ENCODE measurements around the gene AHCY. TPM values are rescaled to one million over a fixed set of nuclear protein-coding genes. Genes with fewer than 3 reads are reported as not detected.
"Not testable (repeated sequence)": the region's sequence is repeated elsewhere in the genome, so short reads cannot be mapped to it uniquely, and the experiment has no call there.

AHCY gene
- total RNA-seq, 1 donor from 2014 or later: 77.9 TPM

DNA sequence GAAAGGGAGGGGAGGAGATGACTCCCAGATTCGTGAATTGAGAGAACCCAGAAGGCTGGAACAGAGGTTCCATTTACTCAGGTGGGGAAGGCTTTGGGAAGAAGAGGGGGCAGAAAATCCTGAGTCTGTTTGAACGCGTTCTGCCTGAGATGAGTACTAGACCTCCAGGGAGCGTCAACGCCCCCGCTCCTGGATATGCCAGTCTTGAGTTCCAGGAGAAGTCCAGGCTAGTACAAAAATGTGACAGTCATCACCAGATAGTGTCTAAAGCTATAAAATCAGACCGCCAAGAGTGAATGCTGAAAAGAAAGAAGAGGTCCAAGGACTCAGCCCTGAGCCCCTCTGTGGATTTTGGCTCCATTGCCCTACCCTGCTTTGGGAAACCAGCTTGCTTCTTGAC is 8.6 kb downstream of the AHCY start:
- TF ChIP-seq, protein P1, sequence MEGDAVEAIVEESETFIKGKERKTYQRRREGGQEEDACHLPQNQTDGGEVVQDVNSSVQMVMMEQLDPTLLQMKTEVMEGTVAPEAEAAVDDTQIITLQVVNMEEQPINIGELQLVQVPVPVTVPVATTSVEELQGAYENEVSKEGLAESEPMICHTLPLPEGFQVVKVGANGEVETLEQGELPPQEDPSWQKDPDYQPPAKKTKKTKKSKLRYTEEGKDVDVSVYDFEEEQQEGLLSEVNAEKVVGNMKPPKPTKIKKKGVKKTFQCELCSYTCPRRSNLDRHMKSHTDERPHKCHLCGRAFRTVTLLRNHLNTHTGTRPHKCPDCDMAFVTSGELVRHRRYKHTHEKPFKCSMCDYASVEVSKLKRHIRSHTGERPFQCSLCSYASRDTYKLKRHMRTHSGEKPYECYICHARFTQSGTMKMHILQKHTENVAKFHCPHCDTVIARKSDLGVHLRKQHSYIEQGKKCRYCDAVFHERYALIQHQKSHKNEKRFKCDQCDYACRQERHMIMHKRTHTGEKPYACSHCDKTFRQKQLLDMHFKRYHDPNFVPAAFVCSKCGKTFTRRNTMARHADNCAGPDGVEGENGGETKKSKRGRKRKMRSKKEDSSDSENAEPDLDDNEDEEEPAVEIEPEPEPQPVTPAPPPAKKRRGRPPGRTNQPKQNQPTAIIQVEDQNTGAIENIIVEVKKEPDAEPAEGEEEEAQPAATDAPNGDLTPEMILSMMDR (IDR thresholded peaks at IDR 0.05): no peak
- intact Hi-C loops (cut with micrococcal nuclease): no loop called here
- DNase-seq (no peak), ATAC-seq (ENCODE audit: low read depth) (no peak)
- Mint-ChIP-seq H3K4me3 (no peak overlapping the region), H3K36me3 (ENCODE audit: low read depth) (peaks cover 59% of the 10 kb centered on the region), H3K9me3 (no peaks in the 10 kb centered on the region), H3K4me1 (no peaks in the 10 kb centered on the region), H3K27ac (no peak overlapping the region), H3K27me3 (no peaks in the 10 kb centered on the region)
- CTCF ChIA-PET: no interaction called here
- POLR2A ChIA-PET: no interaction called here

GRCh38 chr20:34293589-34293988 is 9.6 kb downstream of the AHCY start:
- ATAC-seq (ENCODE audit: low read depth) (no peak), DNase-seq (no peak)
- ChIA-PET POLR2A (no interaction called here), CTCF (no interaction called here)
- Mint-ChIP-seq H3K4me3 (no peak overlapping the region), H3K9me3 (no peaks in the 10 kb centered on the region), H3K27me3 (no peaks in the 10 kb centered on the region), H3K36me3 (ENCODE audit: low read depth) (peaks cover 63% of the 10 kb centered on the region), H3K27ac (no peak overlapping the region), H3K4me1 (no peaks in the 10 kb centered on the region)
- intact Hi-C loops (cut with micrococcal nuclease): no loop called here
- TF ChIP-seq, protein P1 (IDR thresholded peaks at IDR 0.05): no peak

GRCh38 chr20:34293119-34293518 is 10.0 kb downstream of the AHCY start:
- intact Hi-C loops (cut with micrococcal nuclease): no loop called here

GRCh38 chr20:34292496-34292895 is 10.7 kb downstream of the AHCY start:
- H3K36me3 Mint-ChIP-seq (ENCODE audit: low read depth): peaks cover 72% of the 10 kb centered on the region

More at GRCh38 chr20:34293119-34293518, 10.0 kb downstream of the AHCY start:
- DNase-seq (no peak), ATAC-seq (ENCODE audit: low read depth) (no peak)
- Mint-ChIP-seq H3K27me3 (no peaks in the 10 kb centered on the region), H3K27ac (no peak overlapping the region), H3K9me3 (no peaks in the 10 kb centered on the region), H3K4me1 (no peaks in the 10 kb centered on the region), H3K4me3 (no peak overlapping the region), H3K36me3 (ENCODE audit: low read depth) (peaks cover 67% of the 10 kb centered on the region)
- CTCF ChIA-PET: no interaction called here
- TF ChIP-seq, protein P1 (IDR thresholded peaks at IDR 0.05): no peak
- POLR2A ChIA-PET: interaction anchor here (0.5 kb wide), 1 partner anchor 26 kb away, joined by 3 read pairs; no protein-coding TSS in a partner anchor

DNA sequence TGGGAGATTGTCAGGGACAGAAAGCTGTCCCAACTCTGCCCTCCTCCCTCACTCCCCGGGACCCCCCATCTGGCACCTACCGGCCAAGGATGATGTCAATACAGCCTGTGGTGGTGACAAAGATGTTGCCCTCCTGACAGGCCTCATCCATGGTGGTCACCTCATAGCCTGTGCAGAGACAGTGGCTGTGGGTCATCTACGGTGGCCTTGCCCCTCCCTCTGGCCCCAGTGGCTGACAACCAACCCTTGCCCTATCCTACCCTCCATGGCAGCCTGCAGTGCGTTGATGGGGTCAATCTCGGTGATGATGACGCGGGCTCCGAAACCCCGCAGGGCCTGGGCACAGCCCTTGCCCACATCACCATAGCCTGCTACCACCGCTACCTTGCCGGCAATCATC is 12.7 kb downstream of the AHCY start:
- ChIA-PET CTCF (no interaction called here), POLR2A (interaction anchor here (0.5 kb wide), 1 partner anchor 19 kb away, joined by 3 read pairs; no protein-coding TSS in a partner anchor)
- peaks cover 75% of the 10 kb centered on the region for H3K36me3 Mint-ChIP-seq (ENCODE audit: low read depth)
- H3K27me3 Mint-ChIP-seq: no peaks in the 10 kb centered on the region
- ATAC-seq (ENCODE audit: low read depth) (no peak), DNase-seq (no peak)
- intact Hi-C loops (cut with micrococcal nuclease): no loop called here
- TF ChIP-seq, protein P1 (IDR thresholded peaks at IDR 0.05): no peak
- H3K4me1 Mint-ChIP-seq: no peaks in the 10 kb centered on the region
- H3K9me3 Mint-ChIP-seq: no peaks in the 10 kb centered on the region
- H3K27ac Mint-ChIP-seq: no peak overlapping the region
- no peak overlapping the region for H3K4me3 Mint-ChIP-seq

More at GRCh38 chr20:34292496-34292895, 10.7 kb downstream of the AHCY start:
- ChIA-PET CTCF (no interaction called here), POLR2A (interaction anchor here (0.5 kb wide), 1 partner anchor 27 kb away, joined by 3 read pairs; no protein-coding TSS in a partner anchor)
- Mint-ChIP-seq H3K4me1 (no peaks in the 10 kb centered on the region), H3K27ac (no peak overlapping the region), H3K27me3 (no peaks in the 10 kb centered on the region), H3K4me3 (no peak overlapping the region), H3K9me3 (no peaks in the 10 kb centered on the region)
- ATAC-seq (ENCODE audit: low read depth) (no peak), DNase-seq (no peak)
- TF ChIP-seq, protein P1 (IDR thresholded peaks at IDR 0.05): no peak
- intact Hi-C loops (cut with micrococcal nuclease): no loop called here

DNA sequence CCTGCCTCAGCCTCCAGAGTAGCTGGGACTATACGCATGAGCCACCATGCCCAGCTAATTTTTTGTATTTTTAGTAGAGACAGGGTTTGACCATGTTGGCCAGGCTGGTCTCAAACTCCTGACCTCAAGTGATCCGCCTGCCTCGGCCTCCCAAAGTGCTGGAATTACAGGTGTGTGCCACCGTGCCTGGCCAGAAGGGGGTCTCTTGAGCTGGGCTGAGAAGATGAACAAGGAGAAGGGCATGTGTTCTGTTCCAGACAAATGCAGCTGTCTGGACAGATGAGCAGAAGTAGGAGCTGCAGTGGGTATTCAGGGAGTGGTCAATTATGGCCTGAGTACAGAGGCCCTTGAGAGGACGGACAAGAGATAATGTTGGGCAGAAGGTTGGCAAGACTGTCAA is 15.7 kb downstream of the AHCY start:
- POLR2A ChIA-PET: not testable (repeated sequence)

More for the DNA sequence above, 15.7 kb downstream of the AHCY start:
- H3K36me3 Mint-ChIP-seq (ENCODE audit: low read depth): peaks cover 75% of the 10 kb centered on the region
- H3K27me3 Mint-ChIP-seq; ATAC-seq (ENCODE audit: low read depth); H3K9me3 Mint-ChIP-seq; DNase-seq; H3K4me3 Mint-ChIP-seq; H3K27ac Mint-ChIP-seq; intact Hi-C loops (cut with micrococcal nuclease); H3K4me1 Mint-ChIP-seq; CTCF ChIA-PET: not testable (repeated sequence)
